HG03342 (cell line): ENCODE results near the gene ADAM23.

Experiments used
- ATAC-seq: cut with Tn5 transposase; IDR thresholded peaks from one replicate; pipeline ENCODE4 v1.9.1; 2021; ENCODE audit warnings: mild to moderate bottlenecking, moderate library complexity; ENCODE audit not compliant: unreplicated experiment

The ADAM23 gene

GRCh38 chr2:206558492-206558891 is 115.2 kb downstream of the ADAM23 start:
- ATAC-seq = no peak

DNA sequence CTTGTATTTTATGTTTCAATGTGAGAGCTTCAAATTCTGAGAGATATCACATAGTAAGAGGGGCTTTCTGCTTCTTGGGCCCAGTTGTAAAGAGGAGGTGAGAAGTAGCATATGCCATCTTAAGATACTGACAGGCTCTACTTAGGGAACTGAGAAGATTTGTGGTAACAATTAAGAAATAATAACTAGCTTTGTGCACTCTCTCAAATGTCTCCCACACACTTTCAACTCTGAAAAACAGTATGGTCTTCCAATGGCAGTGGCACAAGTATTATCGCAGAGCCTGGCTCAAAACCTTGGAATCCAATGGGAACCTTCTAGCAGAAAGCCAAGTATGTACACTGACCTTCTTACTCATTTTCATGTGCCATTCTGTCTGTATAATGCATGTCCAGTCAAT is 118.6 kb downstream of the ADAM23 start:
- no peak for ATAC-seq

- ATAC-seq = no peak
Observed at GRCh38 chr2:206562375-206562774, 119.0 kb downstream of the ADAM23 start.

GRCh38 chr2:206563374-206563773 is 120.0 kb downstream of the ADAM23 start:
- ATAC-seq = no peak

DNA sequence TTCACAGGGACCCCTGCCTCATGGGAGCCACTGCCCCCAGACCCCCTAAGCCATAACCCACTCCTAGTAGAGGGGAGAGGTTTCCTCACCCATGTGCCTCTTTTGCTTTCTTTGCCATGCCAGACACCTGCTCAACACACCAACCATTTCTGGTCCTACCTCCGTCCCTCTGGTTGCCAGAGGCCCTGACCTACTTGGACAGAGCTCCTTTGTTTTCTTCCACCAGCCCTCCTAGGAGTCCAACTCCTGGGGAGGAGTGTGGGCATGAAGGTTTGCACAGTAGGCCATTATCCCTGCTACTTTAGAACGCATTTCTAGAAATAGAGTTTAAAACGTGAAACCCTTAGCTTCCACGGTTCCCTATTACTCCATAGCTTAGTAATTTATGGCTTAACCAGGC is 122.3 kb downstream of the ADAM23 start:
- ATAC-seq = no peak

- no peak for ATAC-seq
Observed at GRCh38 chr2:206569470-206569869, 126.1 kb downstream of the ADAM23 start.

- no peak for ATAC-seq
Observed at GRCh38 chr2:206570199-206570598, 126.9 kb downstream of the ADAM23 start.

DNA sequence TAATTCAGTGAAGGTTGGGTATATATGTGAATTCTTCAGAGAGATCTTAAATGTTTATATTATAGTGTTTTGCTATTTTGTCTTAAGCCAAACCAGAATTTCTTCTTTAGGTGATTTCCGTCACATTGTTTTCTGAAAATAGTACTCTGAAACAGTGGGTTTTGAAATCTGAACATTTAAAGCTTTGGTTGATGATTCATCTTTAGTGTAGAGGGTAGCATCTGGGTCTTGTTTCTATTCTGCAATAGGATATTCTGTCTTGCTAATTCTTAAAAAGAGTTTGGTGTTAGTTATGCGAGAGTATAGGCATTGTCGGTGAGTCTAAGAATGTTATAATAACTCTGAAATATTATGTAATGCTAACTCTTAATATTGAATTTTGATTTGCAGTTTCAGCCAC is 129.4 kb downstream of the ADAM23 start:
- ATAC-seq = no peak

DNA sequence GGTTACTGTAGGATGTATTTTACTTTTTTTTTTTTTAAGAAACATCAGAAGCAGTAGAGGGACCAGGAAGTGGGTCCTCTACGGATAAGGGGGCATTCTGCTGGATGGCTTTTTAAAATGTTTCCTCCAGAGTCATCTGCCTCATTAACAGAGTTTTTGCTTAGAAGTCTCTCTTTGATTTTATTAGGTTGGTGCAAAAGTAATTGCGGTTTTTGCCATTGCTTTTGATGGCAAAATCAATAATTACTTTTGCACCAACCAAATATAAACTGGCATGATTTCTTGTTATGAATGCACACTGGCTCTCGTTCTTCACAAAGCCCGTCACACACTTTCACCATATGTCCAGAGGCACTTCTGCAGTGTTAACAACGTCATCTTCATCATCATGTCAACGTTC is 130.5 kb downstream of the ADAM23 start:
- no peak for ATAC-seq

DNA sequence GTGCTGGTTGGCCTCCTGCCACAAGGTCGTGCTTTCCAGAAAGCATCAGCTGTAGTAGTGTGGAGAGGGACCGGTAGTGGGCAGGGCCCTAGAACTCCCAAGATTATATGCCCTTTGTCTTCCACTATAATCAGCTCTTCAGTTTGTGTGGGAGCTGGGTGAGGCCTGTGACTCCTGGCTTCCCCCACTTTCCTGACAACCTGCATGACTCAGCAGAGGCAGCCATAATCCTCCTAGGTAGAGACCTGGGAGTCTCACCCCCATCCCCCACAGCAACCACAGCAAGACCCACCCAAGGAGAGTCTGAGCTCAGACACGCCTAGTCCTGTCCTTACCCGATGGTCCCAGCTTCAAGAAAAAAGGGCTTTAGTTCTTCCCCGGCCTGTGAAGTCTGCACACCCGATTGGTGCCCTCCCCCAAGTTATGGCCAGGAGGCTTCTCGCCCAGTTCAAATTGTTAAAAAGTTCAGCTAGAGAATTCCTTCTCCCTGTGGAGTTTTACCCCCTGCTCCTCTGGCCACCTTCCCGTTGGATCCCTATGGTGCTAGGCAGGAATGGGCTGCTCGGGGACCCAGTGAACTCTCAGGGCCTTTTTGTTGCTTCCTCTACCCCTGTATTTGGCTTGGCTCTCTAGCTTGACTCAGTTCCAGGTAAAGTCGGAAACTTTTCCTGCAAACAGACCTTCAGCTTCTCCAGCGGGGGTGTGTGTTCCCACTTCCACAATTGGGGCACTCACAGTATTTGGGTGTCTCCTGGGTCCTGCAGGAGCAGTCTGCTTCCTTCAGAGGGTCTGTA is 141.2 kb downstream of the ADAM23 start:
- no peak for ATAC-seq

GRCh38 chr2:206585335-206585734 is 142.0 kb downstream of the ADAM23 start:
- no peak for ATAC-seq

DNA sequence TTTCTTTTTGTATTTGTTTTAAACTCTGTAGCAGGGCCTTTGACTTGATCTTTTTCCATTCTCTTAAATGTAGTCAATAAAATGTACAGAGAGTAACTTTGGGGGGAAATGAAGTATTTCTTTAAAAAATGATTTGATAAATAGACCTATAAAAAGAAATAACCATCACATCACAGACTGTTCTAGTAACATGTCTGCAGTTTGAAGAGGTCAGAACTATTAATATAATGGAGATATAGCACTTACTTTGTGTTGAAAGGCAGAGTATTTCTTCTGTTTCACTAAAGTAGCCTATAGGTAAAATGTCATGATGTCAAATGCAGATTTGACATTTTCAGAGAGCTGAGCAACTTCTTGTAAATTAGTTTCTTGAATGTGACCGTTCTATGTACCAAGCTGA is 143.3 kb downstream of the ADAM23 start:
- no peak for ATAC-seq

GRCh38 chr2:206597717-206598218 is 154.4 kb downstream of the ADAM23 start:
- ATAC-seq = no peak

- ATAC-seq = no peak
Observed at GRCh38 chr2:206603243-206603642, 159.9 kb downstream of the ADAM23 start.

- no peak for ATAC-seq
Observed at GRCh38 chr2:206610451-206610850, 167.1 kb downstream of the ADAM23 start.

- ATAC-seq = no peak
Observed at GRCh38 chr2:206611191-206611590, 167.9 kb downstream of the ADAM23 start.

GRCh38 chr2:206611736-206612135 is 168.4 kb downstream of the ADAM23 start:
- no peak for ATAC-seq

DNA sequence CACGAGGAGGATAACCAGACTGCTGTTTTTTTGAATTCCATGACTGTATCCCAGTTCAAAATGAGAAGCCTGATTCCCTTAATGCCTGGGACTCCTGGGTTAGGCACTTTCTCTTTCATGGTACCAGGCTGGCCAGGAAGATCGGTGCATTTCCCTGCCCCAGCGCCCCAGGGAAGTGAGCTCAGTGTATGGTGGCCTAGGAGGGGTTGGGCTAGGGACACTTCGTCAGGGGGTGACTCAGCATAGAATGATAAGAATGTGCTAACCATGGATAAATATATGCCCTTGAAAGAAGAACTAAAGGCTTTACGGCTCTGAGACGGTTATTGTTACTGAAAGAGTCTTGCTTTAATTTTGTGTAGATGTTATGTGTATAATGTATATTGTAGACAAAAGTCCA is 171.5 kb downstream of the ADAM23 start:
- no peak for ATAC-seq

DNA sequence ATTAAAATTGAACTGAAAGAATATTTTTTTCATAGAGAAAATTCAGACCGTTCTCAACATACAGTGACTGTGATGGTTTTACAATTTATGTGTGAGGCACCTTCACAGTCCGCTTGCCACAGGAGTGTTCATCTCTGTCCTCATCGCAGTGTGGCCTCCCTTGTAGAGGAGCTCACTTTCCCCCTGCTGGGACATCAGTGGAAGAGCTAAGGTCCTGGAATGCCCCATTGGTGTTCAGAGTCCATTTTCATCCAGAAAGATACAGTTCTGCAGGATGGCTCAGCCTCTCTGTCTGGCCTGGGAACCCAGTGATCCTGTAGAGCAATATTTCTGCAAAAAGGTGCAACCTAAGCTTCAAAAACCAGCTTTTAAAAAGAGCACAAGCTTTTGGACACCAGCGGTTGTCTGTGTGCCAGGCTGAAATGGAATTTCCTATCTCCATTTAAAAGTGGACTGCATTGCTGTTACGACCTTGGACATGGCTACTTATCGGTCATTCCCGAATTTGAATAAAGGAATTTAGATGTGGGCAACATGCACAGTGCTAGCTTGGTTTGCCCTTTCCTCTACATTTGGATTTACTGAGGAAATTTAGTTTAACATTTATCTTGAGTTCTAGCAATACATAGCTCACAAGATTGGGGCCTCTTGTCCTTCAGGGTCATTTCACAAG is 172.2 kb downstream of the ADAM23 start:
- ATAC-seq = no peak

DNA sequence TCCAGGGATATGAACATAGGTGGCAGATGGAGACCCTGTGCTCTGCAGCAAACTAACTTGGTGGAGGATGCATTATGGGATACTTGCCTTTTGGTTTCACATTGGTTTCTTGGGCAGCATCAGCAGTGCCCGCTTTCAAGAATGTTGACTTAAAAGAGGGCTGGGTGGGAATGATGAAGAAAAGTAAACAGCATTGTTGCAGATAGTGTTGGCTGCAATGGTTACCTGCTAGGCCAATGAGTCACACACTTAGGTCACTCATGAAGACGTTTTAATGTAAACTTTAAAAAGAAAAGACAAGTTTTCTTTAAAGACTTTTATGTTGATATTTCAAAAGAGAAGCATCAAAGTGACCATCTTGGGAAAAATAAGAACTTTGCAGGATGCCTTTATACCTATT is 172.8 kb downstream of the ADAM23 start:
- ATAC-seq = no peak

DNA sequence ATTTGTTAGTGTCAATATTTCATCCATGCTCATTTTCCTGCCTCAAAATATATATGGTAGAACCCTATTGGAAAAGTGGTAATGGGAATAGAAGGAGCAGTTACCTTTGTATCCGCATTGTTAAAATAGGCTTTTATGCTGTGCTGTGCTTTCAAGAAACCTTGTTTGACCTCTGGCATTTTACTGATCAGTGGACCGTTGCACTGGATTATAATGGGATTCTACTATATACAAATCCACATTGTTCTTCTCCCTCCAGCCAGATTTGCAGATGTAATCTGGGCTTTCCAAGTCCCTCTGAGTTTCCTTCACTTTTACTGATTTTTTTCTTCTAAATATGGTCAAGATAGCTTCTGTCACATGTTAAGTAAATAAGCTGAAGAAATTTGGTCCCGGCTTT is 175.7 kb downstream of the ADAM23 start:
- no peak for ATAC-seq

DNA sequence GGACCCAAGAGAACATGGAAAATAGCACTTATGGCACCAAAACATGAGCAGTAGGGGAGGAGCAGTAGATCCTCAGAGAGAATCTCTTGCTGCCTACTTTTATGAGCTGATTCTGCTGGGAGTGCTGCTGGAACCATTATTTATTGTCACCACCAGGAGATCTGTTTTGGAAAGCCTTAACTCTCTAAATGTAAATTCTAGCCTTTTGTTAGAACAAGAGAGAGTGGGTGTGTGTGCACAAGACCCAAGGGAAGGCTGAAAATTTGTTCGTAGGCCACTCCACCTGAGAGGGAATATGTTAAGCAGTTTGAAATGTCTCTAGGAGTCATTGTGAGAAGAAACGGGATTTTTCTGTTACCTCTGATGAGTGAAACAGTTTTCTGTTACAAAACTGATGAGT is 182.8 kb downstream of the ADAM23 start:
- ATAC-seq = no peak
